HepG2 (cell line): ENCODE measurements around the gene GRM4. TPM values are rescaled to one million over a fixed set of nuclear protein-coding genes. Genes with fewer than 3 reads are reported as not detected.

Experiments used
- ELF1 ChIP-seq: sonication (generic); formaldehyde crosslinking; IDR thresholded peaks from 2 replicates; pipeline ENCODE4 v1.4.0; 2020; ENCODE audit warnings: missing genetic modification reagents
- FLYWCH1 ChIP-seq: sonication (generic); formaldehyde crosslinking; IDR thresholded peaks from 2 replicates; pipeline ENCODE4 v1.8.1; 2023; ENCODE audit warnings: mild to moderate bottlenecking, missing genetic modification reagents
- HDAC2 ChIP-seq: sonication (generic); formaldehyde crosslinking; IDR thresholded peaks from 2 replicates; pipeline ENCODE4 v1.4.0; 2020; ENCODE audit warnings: missing genetic modification reagents
- HES4 ChIP-seq: sonication (generic); formaldehyde crosslinking; IDR thresholded peaks from 2 replicates; pipeline ENCODE4 v1.9.0; 2021; ENCODE audit warnings: mild to moderate bottlenecking, missing genetic modification reagents, borderline replicate concordance
- ISL2 ChIP-seq: sonication (generic); formaldehyde crosslinking; IDR thresholded peaks from 2 replicates; pipeline ENCODE4 v1.5.0; 2020; ENCODE audit warnings: missing genetic modification reagents
- KDM3A ChIP-seq: IDR thresholded peaks from 2 replicates; pipeline ENCODE4 v1.6.1; 2018; ENCODE audit warnings: low read depth, missing compliant biosample characterization
- NAIF1 ChIP-seq: sonication (generic); formaldehyde crosslinking; IDR thresholded peaks from 2 replicates; pipeline ENCODE4 v1.5.0; 2020; ENCODE audit warnings: mild to moderate bottlenecking, missing genetic modification reagents, borderline replicate concordance
- NR0B2 ChIP-seq: sonication (generic); formaldehyde crosslinking; IDR thresholded peaks from 2 replicates; pipeline ENCODE4 v1.4.0; 2020; ENCODE audit warnings: mild to moderate bottlenecking, missing genetic modification reagents
- RNF2 ChIP-seq: fragments of 450-650 bp; conservative IDR thresholded peaks from 2 replicates; pipeline ENCODE4 v1.6.1; 2016; ENCODE audit warnings: low read depth
- SIN3B ChIP-seq: fragments of 150-350 bp; IDR thresholded peaks from 2 replicates; pipeline ENCODE4 v1.6.1; 2014; ENCODE audit warnings: low read length
- STAG1 ChIP-seq: sonication (generic); formaldehyde crosslinking; IDR thresholded peaks from 2 replicates; pipeline ENCODE4 v1.4.0; 2020; ENCODE audit warnings: missing genetic modification reagents
- THAP8 ChIP-seq: sonication (generic); formaldehyde crosslinking; IDR thresholded peaks from 2 replicates; pipeline ENCODE4 v1.5.1; 2020; ENCODE audit warnings: missing genetic modification reagents, mild to moderate bottlenecking, borderline replicate concordance
- ZFP62 ChIP-seq: sonication (generic); formaldehyde crosslinking; IDR thresholded peaks from 2 replicates; pipeline ENCODE4 v1.4.0; 2020; ENCODE audit warnings: missing genetic modification reagents
- ZNF124 ChIP-seq: sonication (generic); formaldehyde crosslinking; IDR thresholded peaks from 2 replicates; pipeline ENCODE4 v1.4.0; 2020; ENCODE audit warnings: missing genetic modification reagents
- ZNF292 ChIP-seq: sonication (generic); formaldehyde crosslinking; IDR thresholded peaks from 2 replicates; pipeline ENCODE4 v1.8.1; 2022; ENCODE audit warnings: mild to moderate bottlenecking, low read depth, missing genetic modification reagents, borderline replicate concordance
- ZNF414 ChIP-seq: sonication (generic); formaldehyde crosslinking; IDR thresholded peaks from 2 replicates; pipeline ENCODE4 v1.5.0; 2020; ENCODE audit warnings: missing genetic modification reagents
- ZNF501 ChIP-seq: sonication (generic); formaldehyde crosslinking; IDR thresholded peaks from 2 replicates; pipeline ENCODE4 v1.5.1; 2020; ENCODE audit warnings: mild to moderate bottlenecking, moderate library complexity, missing genetic modification reagents
- ZNF768 ChIP-seq: sonication (generic); formaldehyde crosslinking; IDR thresholded peaks from 2 replicates; pipeline ENCODE4 v1.4.0; 2020; ENCODE audit warnings: missing genetic modification reagents
- ZNF792 ChIP-seq: IDR thresholded peaks from 2 replicates; pipeline ENCODE4 v1.6.1; 2016
- ZNF883 ChIP-seq: sonication (generic); formaldehyde crosslinking; IDR thresholded peaks from 2 replicates; pipeline ENCODE4 v1.5.1; 2020; ENCODE audit warnings: mild to moderate bottlenecking, missing genetic modification reagents; ENCODE audit errors: not compliant biosample characterization
- ZSCAN31 ChIP-seq: sonication (generic); formaldehyde crosslinking; IDR thresholded peaks from 2 replicates; pipeline ENCODE4 v1.5.0; 2020; ENCODE audit warnings: low read depth, mild to moderate bottlenecking, missing genetic modification reagents
- polyA plus RNA-seq, 8 experiments: library from polyadenylated mRNA; depleted of rRNA in 3 of 8; stranded (reverse) in 7 of 8; unstranded in 1 of 8; fragments of >200 nt; fragmentation: Illumina TruSeq in 4 of 8; extraction: Trizol in 4 of 8; gene quantifications; 2 replicates each; pipeline versions ENCODE4 v1.2.1 to v1.2.3, GENCODE V29; 2011 to 2016; ENCODE audit warnings: low read depth in 4 of 8, missing spikeins in 1 of 8, mixed read lengths in 1 of 8; ENCODE audit not compliant: insufficient read depth in 1 of 8
- total RNA-seq, 5 experiments: library from RNA; depleted of rRNA; stranded (reverse); fragments of >200 nt; fragmentation: Illumina TruSeq; extraction: Trizol; gene quantifications; 2 replicates each; pipeline ENCODE4 v1.2.3, GENCODE V29; 2016; ENCODE audit warnings: low read depth in 1 of 5
- TF ChIP-seq, protein P1 (sequence below): IDR thresholded peaks from 2 replicates; pipeline ENCODE4 v1.6.1; 2016; ENCODE audit warnings: low read depth, missing genetic modification reagents, missing compliant biosample characterization
- TF ChIP-seq, protein P2 (sequence below): sonication (generic); formaldehyde crosslinking; IDR thresholded peaks from 2 replicates; pipeline ENCODE4 v1.4.0; 2020; ENCODE audit warnings: missing genetic modification reagents

Gene GRM4
- total and polyA plus RNA-seq, 2 of the 13 experiments (the other 11 are each of a cell fraction or from before 2014, with no cell fraction given): not detected

GRCh38 chr6:33983109-33983716 lies 162.7 kb downstream of the GRM4 start (continued):
- no peak for TF ChIP-seq RNF2
- TF ChIP-seq ISL2 (CRISPR knock-in tag): no peak
- no peak for TF ChIP-seq ZFP62
- no peak for TF ChIP-seq ZNF792 (CRISPR knock-in tag)
- no peak for TF ChIP-seq ZSCAN31 (CRISPR knock-in tag)
- TF ChIP-seq ZNF883 (CRISPR knock-in tag): no peak
- TF ChIP-seq HES4 (CRISPR knock-in tag): no peak
- no peak for TF ChIP-seq SIN3B
- no peak for TF ChIP-seq ZNF501
- no peak for TF ChIP-seq ZNF124
- TF ChIP-seq STAG1 (CRISPR knock-in tag): peak; percentile 46
- no peak for TF ChIP-seq NAIF1 (CRISPR knock-in tag)
- TF ChIP-seq, protein P1, sequence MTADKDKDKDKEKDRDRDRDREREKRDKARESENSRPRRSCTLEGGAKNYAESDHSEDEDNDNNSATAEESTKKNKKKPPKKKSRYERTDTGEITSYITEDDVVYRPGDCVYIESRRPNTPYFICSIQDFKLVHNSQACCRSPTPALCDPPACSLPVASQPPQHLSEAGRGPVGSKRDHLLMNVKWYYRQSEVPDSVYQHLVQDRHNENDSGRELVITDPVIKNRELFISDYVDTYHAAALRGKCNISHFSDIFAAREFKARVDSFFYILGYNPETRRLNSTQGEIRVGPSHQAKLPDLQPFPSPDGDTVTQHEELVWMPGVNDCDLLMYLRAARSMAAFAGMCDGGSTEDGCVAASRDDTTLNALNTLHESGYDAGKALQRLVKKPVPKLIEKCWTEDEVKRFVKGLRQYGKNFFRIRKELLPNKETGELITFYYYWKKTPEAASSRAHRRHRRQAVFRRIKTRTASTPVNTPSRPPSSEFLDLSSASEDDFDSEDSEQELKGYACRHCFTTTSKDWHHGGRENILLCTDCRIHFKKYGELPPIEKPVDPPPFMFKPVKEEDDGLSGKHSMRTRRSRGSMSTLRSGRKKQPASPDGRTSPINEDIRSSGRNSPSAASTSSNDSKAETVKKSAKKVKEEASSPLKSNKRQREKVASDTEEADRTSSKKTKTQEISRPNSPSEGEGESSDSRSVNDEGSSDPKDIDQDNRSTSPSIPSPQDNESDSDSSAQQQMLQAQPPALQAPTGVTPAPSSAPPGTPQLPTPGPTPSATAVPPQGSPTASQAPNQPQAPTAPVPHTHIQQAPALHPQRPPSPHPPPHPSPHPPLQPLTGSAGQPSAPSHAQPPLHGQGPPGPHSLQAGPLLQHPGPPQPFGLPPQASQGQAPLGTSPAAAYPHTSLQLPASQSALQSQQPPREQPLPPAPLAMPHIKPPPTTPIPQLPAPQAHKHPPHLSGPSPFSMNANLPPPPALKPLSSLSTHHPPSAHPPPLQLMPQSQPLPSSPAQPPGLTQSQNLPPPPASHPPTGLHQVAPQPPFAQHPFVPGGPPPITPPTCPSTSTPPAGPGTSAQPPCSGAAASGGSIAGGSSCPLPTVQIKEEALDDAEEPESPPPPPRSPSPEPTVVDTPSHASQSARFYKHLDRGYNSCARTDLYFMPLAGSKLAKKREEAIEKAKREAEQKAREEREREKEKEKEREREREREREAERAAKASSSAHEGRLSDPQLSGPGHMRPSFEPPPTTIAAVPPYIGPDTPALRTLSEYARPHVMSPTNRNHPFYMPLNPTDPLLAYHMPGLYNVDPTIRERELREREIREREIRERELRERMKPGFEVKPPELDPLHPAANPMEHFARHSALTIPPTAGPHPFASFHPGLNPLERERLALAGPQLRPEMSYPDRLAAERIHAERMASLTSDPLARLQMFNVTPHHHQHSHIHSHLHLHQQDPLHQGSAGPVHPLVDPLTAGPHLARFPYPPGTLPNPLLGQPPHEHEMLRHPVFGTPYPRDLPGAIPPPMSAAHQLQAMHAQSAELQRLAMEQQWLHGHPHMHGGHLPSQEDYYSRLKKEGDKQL: no peak
- no peak for TF ChIP-seq ZNF768 (CRISPR knock-in tag)
- TF ChIP-seq ZNF292: no peak
- TF ChIP-seq ELF1 (CRISPR knock-in tag): peak; percentile 75
- TF ChIP-seq THAP8 (CRISPR knock-in tag): no peak
- TF ChIP-seq NR0B2: no peak
- TF ChIP-seq HDAC2: no peak
- TF ChIP-seq, protein P2, sequence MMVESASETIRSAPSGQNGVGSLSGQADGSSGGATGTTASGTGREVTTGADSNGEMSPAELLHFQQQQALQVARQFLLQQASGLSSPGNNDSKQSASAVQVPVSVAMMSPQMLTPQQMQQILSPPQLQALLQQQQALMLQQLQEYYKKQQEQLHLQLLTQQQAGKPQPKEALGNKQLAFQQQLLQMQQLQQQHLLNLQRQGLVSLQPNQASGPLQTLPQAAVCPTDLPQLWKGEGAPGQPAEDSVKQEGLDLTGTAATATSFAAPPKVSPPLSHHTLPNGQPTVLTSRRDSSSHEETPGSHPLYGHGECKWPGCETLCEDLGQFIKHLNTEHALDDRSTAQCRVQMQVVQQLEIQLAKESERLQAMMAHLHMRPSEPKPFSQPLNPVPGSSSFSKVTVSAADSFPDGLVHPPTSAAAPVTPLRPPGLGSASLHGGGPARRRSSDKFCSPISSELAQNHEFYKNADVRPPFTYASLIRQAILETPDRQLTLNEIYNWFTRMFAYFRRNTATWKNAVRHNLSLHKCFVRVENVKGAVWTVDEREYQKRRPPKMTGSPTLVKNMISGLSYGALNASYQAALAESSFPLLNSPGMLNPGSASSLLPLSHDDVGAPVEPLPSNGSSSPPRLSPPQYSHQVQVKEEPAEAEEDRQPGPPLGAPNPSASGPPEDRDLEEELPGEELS: no peak
- TF ChIP-seq FLYWCH1 (CRISPR knock-in tag): no peak
- TF ChIP-seq KDM3A: no peak
- no peak for TF ChIP-seq ZNF414 (CRISPR knock-in tag)
